Measurements from ENCODE around the gene MBOAT1.

- TF ChIP-seq, protein P1, sequence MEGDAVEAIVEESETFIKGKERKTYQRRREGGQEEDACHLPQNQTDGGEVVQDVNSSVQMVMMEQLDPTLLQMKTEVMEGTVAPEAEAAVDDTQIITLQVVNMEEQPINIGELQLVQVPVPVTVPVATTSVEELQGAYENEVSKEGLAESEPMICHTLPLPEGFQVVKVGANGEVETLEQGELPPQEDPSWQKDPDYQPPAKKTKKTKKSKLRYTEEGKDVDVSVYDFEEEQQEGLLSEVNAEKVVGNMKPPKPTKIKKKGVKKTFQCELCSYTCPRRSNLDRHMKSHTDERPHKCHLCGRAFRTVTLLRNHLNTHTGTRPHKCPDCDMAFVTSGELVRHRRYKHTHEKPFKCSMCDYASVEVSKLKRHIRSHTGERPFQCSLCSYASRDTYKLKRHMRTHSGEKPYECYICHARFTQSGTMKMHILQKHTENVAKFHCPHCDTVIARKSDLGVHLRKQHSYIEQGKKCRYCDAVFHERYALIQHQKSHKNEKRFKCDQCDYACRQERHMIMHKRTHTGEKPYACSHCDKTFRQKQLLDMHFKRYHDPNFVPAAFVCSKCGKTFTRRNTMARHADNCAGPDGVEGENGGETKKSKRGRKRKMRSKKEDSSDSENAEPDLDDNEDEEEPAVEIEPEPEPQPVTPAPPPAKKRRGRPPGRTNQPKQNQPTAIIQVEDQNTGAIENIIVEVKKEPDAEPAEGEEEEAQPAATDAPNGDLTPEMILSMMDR (IDR thresholded peaks at IDR 0.05; ENCODE audit: insufficient read depth, low read depth, low read length), result no peak
- TF ChIP-seq EZH2 (IDR thresholded peaks at IDR 0.05; ENCODE audit: insufficient read depth, low read length), result no peak
Observed at GRCh38 chr6:20068421-20068988, 143.8 kb downstream of the MBOAT1 start.

All from astrocyte (in vitro differentiated cells and primary cell).